GM23338 (cell line): ENCODE data around the gene DKK1. TPM values are rescaled to one million over a fixed set of nuclear protein-coding genes. Genes with fewer than 3 reads are reported as not detected.

Source experiments
- ATAC-seq: fragments of 200-7000 bp; cut with Tn5 transposase; 3 replicates; pipeline ENCODE4 v1.9.1; 2020
- DNase-seq: peaks from one replicate; pipeline ENCODE4 v3.0.0-alpha.2; 2015; ENCODE audit warnings: low spot score
- H2AFZ ChIP-seq: fragments of 200-600 bp; sonication (generic); 2 replicates; pipeline ENCODE4 v1.8.0; 2016; ENCODE audit warnings: antibody characterized with exemption, mild to moderate bottlenecking, moderate library complexity
- H3F3A ChIP-seq: fragments of 200-600 bp; sonication (generic); replicated peaks from 2 replicates; pipeline ENCODE4 v1.8.0; 2017; ENCODE audit warnings: antibody characterized with exemption, mixed run types, low read depth
- H3K27ac ChIP-seq: fragments of 200-600 bp; sonication (generic); 2 replicates; pipeline ENCODE4 v1.6.1; 2016; ENCODE audit warnings: low read depth
- H3K27me3 ChIP-seq: fragments of 200-600 bp; sonication (generic); 2 replicates; pipeline ENCODE4 v1.8.0; 2016; ENCODE audit warnings: mild to moderate bottlenecking, mixed run types, moderate library complexity; ENCODE audit not compliant: insufficient read depth
- H3K36me3 ChIP-seq: fragments of 200-600 bp; sonication (generic); 2 replicates; pipeline ENCODE4 v1.8.0; 2016; ENCODE audit warnings: mild to moderate bottlenecking; ENCODE audit not compliant: insufficient read depth
- H3K4me1 ChIP-seq: fragments of 200-600 bp; sonication (generic); 2 replicates; pipeline ENCODE4 v1.8.0; 2016; ENCODE audit warnings: mild to moderate bottlenecking, moderate library complexity; ENCODE audit not compliant: insufficient read depth
- H3K4me2 ChIP-seq: fragments of 200-600 bp; sonication (generic); 2 replicates; pipeline ENCODE4 v1.7.1; 2017; ENCODE audit warnings: mixed run types
- H3K4me3 ChIP-seq: fragments of 200-600 bp; sonication (generic); 2 replicates; pipeline ENCODE4 v1.6.1; 2016; ENCODE audit warnings: mixed run types
- H3K79me2 ChIP-seq: fragments of 200-600 bp; sonication (generic); replicated peaks from 2 replicates; pipeline ENCODE4 v1.8.0; 2017; ENCODE audit warnings: mild to moderate bottlenecking; ENCODE audit not compliant: insufficient read depth
- H3K9me2 ChIP-seq: fragments of 200-600 bp; sonication (generic); 2 replicates; pipeline ENCODE4 v1.8.0; 2017; ENCODE audit not compliant: insufficient read depth
- H4K20me1 ChIP-seq: fragments of 200-600 bp; sonication (generic); replicated peaks from 2 replicates; pipeline ENCODE4 v1.8.0; 2017; ENCODE audit warnings: mild to moderate bottlenecking; ENCODE audit not compliant: insufficient read depth
- H3K27ac Mint-ChIP-seq: 2 replicates; pipeline ENCODE4 v1.8.0; 2020; ENCODE audit warnings: inconsistent platforms, mild to moderate bottlenecking, moderate library complexity, mixed read lengths
- H3K27me3 Mint-ChIP-seq: 3 replicates; pipeline ENCODE4 v1.8.0; 2022; ENCODE audit warnings: low read depth, mild to moderate bottlenecking, moderate library complexity, mixed read lengths, inconsistent platforms; ENCODE audit not compliant: insufficient read depth, poor library complexity
- H3K36me3 Mint-ChIP-seq: 3 replicates; pipeline ENCODE4 v1.8.0; 2021; ENCODE audit warnings: low read depth, mild to moderate bottlenecking, inconsistent platforms, moderate library complexity, mixed read lengths
- H3K4me1 Mint-ChIP-seq: 3 replicates; pipeline ENCODE4 v1.8.0; 2020; ENCODE audit warnings: mild to moderate bottlenecking, inconsistent platforms, mixed read lengths
- H3K4me3 Mint-ChIP-seq: 3 replicates; pipeline ENCODE4 v1.8.0; 2021; ENCODE audit warnings: moderate library complexity, mild to moderate bottlenecking, inconsistent platforms, mixed read lengths
- H3K9me3 Mint-ChIP-seq: 3 replicates; pipeline ENCODE4 v1.8.0; 2020; ENCODE audit warnings: moderate library complexity, mild to moderate bottlenecking, inconsistent platforms, mixed read lengths
- CREB1 ChIP-seq: fragments of 250-450 bp; sonication (Bioruptor Pico); IDR thresholded peaks from 2 replicates; pipeline ENCODE4 v1.5.0; 2020; ENCODE audit warnings: low read depth, mild to moderate bottlenecking, moderate library complexity
- CTCF ChIP-seq, 2 experiments: fragments of 200-600 bp in 1 of 2; sonication (generic) in 1 of 2; conservative IDR thresholded peaks; 2 replicates each; pipeline versions ENCODE4 v1.5.1 to v1.6.1; 2016 to 2017; ENCODE audit warnings: antibody characterized with exemption in 2 of 2, low read depth in 2 of 2, mild to moderate bottlenecking in 2 of 2, moderate library complexity in 1 of 2
- ETS1 ChIP-seq: IDR thresholded peaks from 2 replicates; pipeline ENCODE4 v1.6.1; 2016; ENCODE audit warnings: antibody characterized with exemption
- EZH2 ChIP-seq: fragments of 200-600 bp; sonication (generic); IDR thresholded peaks from one replicate; pipeline ENCODE4 v1.8.0; 2017; ENCODE audit warnings: antibody characterized with exemption, mild to moderate bottlenecking, low read depth; ENCODE audit not compliant: unreplicated experiment
- JUNB ChIP-seq: IDR thresholded peaks from one replicate; pipeline ENCODE4 v1.6.1; 2016; ENCODE audit warnings: antibody characterized with exemption; ENCODE audit not compliant: unreplicated experiment
- REST ChIP-seq: IDR thresholded peaks from one replicate; pipeline ENCODE4 v1.6.1; 2018; ENCODE audit warnings: antibody characterized with exemption; ENCODE audit not compliant: unreplicated experiment
- STAT1 ChIP-seq: IDR thresholded peaks from one replicate; pipeline ENCODE4 v1.6.1; 2016; ENCODE audit warnings: antibody characterized with exemption; ENCODE audit not compliant: unreplicated experiment
- ZNF114 ChIP-seq: fragments of 250-450 bp; sonication (Bioruptor Pico); IDR thresholded peaks from 2 replicates; pipeline ENCODE4 v1.5.0; 2020; ENCODE audit warnings: mild to moderate bottlenecking, moderate library complexity
- polyA plus RNA-seq: library from polyadenylated mRNA; unstranded; fragments of >200 nt; fragmentation: Nextera tagmentation; extraction: Ambion mirVana; gene quantifications from 2 replicates; pipeline ENCODE4 v1.2.1, GENCODE V29; 2016
- total RNA-seq: library from RNA; depleted of rRNA; stranded (reverse); fragments of >200 nt; shearing (Covaris generic); gene quantifications from 2 replicates; pipeline ENCODE4 v1.2.3, GENCODE V29; 2014

DKK1 gene
- total and polyA plus RNA-seq, 2 experiments from 2014 or later = 0.45 TPM; not detected in 1

- no peak for TF ChIP-seq CREB1 (CRISPR knock-in tag)
- no peak for TF ChIP-seq REST
Measured at GRCh38 chr10:52269233-52269632, 44.8 kb upstream of the DKK1 start (continued).

GRCh38 chr10:52276163-52276562, 37.9 kb upstream of the DKK1 start:
- Mint-ChIP-seq H3K27ac (no peak overlapping the region), H3K36me3 (peaks cover 12% of the 10 kb centered on the region; the same call in 2 of the 3 replicates), H3K27me3 (no peaks in the 10 kb centered on the region), H3K4me1 (peaks cover 2% of the 10 kb centered on the region; the same call in 1 of the 3 replicates), H3K4me3 (no peak overlapping the region), H3K9me3 (peaks cover 9% of the 10 kb centered on the region; the same call in 2 of the 3 replicates)
- Histone ChIP-seq H3K4me2 (no peak overlapping the region), H3K4me1 (no peaks in the 10 kb centered on the region), H3K27ac (no peak overlapping the region), H4K20me1 (no peaks in the 10 kb centered on the region), H2AFZ (no peak overlapping the region), H3K79me2 (no peaks in the 10 kb centered on the region), H3F3A (no peaks in the 10 kb centered on the region), H3K27me3 (no peaks in the 10 kb centered on the region), H3K9me2 (no peaks in the 10 kb centered on the region), H3K36me3 (no peaks in the 10 kb centered on the region), H3K4me3 (no peak overlapping the region)
- DNase-seq (no peak), ATAC-seq (no peak)
- no peak for TF ChIP-seq JUNB
- TF ChIP-seq EZH2 = no peak
- TF ChIP-seq REST = no peak

- Mint-ChIP-seq H3K36me3 (peaks cover 12% of the 10 kb centered on the region; the same call in 2 of the 3 replicates), H3K4me1 (peaks cover 2% of the 10 kb centered on the region; the same call in 1 of the 3 replicates), H3K4me3 (no peak overlapping the region), H3K27ac (no peak overlapping the region), H3K27me3 (no peaks in the 10 kb centered on the region), H3K9me3 (peaks cover 9% of the 10 kb centered on the region; the same call in 2 of the 3 replicates)
- Histone ChIP-seq H3K4me2 (no peak overlapping the region), H2AFZ (no peak overlapping the region), H3K27me3 (no peaks in the 10 kb centered on the region), H3K4me3 (no peak overlapping the region), H4K20me1 (no peaks in the 10 kb centered on the region), H3K79me2 (no peaks in the 10 kb centered on the region), H3K4me1 (no peaks in the 10 kb centered on the region), H3K27ac (no peak overlapping the region), H3K9me2 (no peaks in the 10 kb centered on the region), H3K36me3 (no peaks in the 10 kb centered on the region), H3F3A (no peaks in the 10 kb centered on the region)
- no peak for ATAC-seq
- no peak for DNase-seq
- TF ChIP-seq ETS1 = no peak
- TF ChIP-seq CTCF (conservative IDR thresholded peaks at IDR 0.05; ENCODE audit: low read depth in 2 of 2) = no peak
- TF ChIP-seq REST = no peak
- no peak for TF ChIP-seq EZH2
- no peak for TF ChIP-seq ZNF114 (CRISPR knock-in tag)
- TF ChIP-seq CREB1 (CRISPR knock-in tag) = no peak
- TF ChIP-seq STAT1 = no peak
Measured at GRCh38 chr10:52276986-52277385, 37.1 kb upstream of the DKK1 start.
